SK-N-SH (cell line): ENCODE measurements around the gene ADAMTS19. TPM values are rescaled to one million over a fixed set of nuclear protein-coding genes. Genes with fewer than 3 reads are reported as not detected.

Source experiments
- CTCF ChIA-PET: fragments of 300-600, 350-600 bp; formaldehyde crosslinking; extraction: SDS; loops from one replicate; lab custom pipeline; 2021; lab: Yijun Ruan, JAX
- POLR2A ChIA-PET: fragments of 350-600 bp; sonication (Branson Sonifier 250); formaldehyde crosslinking; extraction: SDS; loops from one replicate; lab custom pipeline; 2020; ENCODE audit warnings: antibody characterized with exemption, inconsistent platforms; lab: Yijun Ruan, JAX
- DNase-seq: peaks from one replicate; pipeline ENCODE4 v3.0.0; 2012
- H2AFZ ChIP-seq: fragments of 200-600 bp; sonication (generic); 2 replicates; pipeline ENCODE4 v1.8.1; 2016; ENCODE audit warnings: antibody characterized with exemption, mild to moderate bottlenecking, low read depth
- H3F3A ChIP-seq: fragments of 200-600 bp; sonication (generic); replicated peaks from 2 replicates; pipeline ENCODE3; 2016; ENCODE audit warnings: antibody characterized with exemption, mild to moderate bottlenecking; ENCODE audit not compliant: insufficient read depth
- H3K27ac ChIP-seq, 2 experiments: fragments of 200-500 bp in 1 of 2; fragments of 200-600 bp in 1 of 2; sonication (Bioruptor generic) in 1 of 2; sonication (generic), shearing (Covaris generic) in 1 of 2; 2 replicates each; pipeline versions ENCODE4 v1.5.1 to v1.6.1; 2014 to 2016; ENCODE audit warnings: low read depth in 2 of 2, inconsistent platforms in 1 of 2, low read length in 1 of 2, mild to moderate bottlenecking in 1 of 2, mixed read lengths in 1 of 2
- H3K27me3 ChIP-seq: fragments of 200-600 bp; sonication (generic), shearing (Covaris generic); 2 replicates; pipeline ENCODE4 v1.6.1; 2016; ENCODE audit warnings: mixed run types; ENCODE audit not compliant: insufficient read depth
- H3K36me3 ChIP-seq, 2 experiments: fragments of 200-500 bp in 1 of 2; fragments of 200-600 bp in 1 of 2; sonication (Bioruptor generic) in 1 of 2; sonication (generic) in 1 of 2; replicated peaks in 1 of 2; 2 replicates each; pipeline versions ENCODE3 to v1.5.1; 2014 to 2016; ENCODE audit warnings: low read length in 1 of 2, mild to moderate bottlenecking in 1 of 2; ENCODE audit not compliant: insufficient read depth in 2 of 2, control insufficient read depth in 1 of 2
- H3K4me1 ChIP-seq, 2 experiments: fragments of 200-500 bp in 1 of 2; fragments of 200-600 bp in 1 of 2; sonication (Bioruptor generic) in 1 of 2; sonication (generic), shearing (Covaris generic) in 1 of 2; 2 replicates each; pipeline versions ENCODE4 v1.5.1 to v1.6.1; 2014 to 2016; ENCODE audit warnings: low read depth in 1 of 2, low read length in 1 of 2, mixed run types in 1 of 2; ENCODE audit not compliant: insufficient read depth in 2 of 2, control insufficient read depth in 1 of 2
- H3K4me2 ChIP-seq: fragments of 200-600 bp; sonication (generic), shearing (Covaris generic); 2 replicates; pipeline ENCODE4 v1.6.1; 2017; ENCODE audit warnings: mixed run types
- H3K4me3 ChIP-seq, 2 experiments: fragments of 200-500 bp in 1 of 2; fragments of 200-600 bp in 1 of 2; sonication (Bioruptor generic) in 1 of 2; sonication (generic), shearing (Covaris generic) in 1 of 2; 2 replicates each; pipeline versions ENCODE4 v1.5.1 to v1.8.1; 2014 to 2016; ENCODE audit warnings: low read depth in 2 of 2, inconsistent platforms in 1 of 2, low read length in 1 of 2, mild to moderate bottlenecking in 1 of 2, mixed read lengths in 1 of 2, moderate library complexity in 1 of 2
- H3K79me2 ChIP-seq: fragments of 200-600 bp; sonication (generic); 2 replicates; pipeline ENCODE4 v1.8.1; 2017; ENCODE audit warnings: mild to moderate bottlenecking; ENCODE audit not compliant: insufficient read depth
- H3K9ac ChIP-seq: fragments of 200-600 bp; sonication (generic); 2 replicates; pipeline ENCODE4 v1.6.1; 2017; ENCODE audit warnings: mixed run types
- H3K9me2 ChIP-seq: fragments of 200-600 bp; sonication (generic); 2 replicates; pipeline ENCODE4 v1.6.1; 2017; ENCODE audit warnings: mixed run types
- H3K9me3 ChIP-seq: fragments of 200-600 bp; sonication (generic); 2 replicates; pipeline ENCODE4 v1.6.1; 2017; ENCODE audit warnings: mixed run types, mild to moderate bottlenecking, moderate library complexity
- H4K20me1 ChIP-seq: fragments of 200-600 bp; sonication (generic); 2 replicates; pipeline ENCODE4 v1.6.1; 2017; ENCODE audit warnings: mild to moderate bottlenecking, mixed run types; ENCODE audit not compliant: insufficient read depth
- CHD2 ChIP-seq: fragments of 150-350 bp; IDR thresholded peaks from 2 replicates; pipeline ENCODE4 v1.6.1; 2018; ENCODE audit warnings: low read length; ENCODE audit not compliant: partially characterized antibody
- ELF1 ChIP-seq: IDR thresholded peaks from 2 replicates; pipeline ENCODE4 v1.4.0; 2012
- EP300 ChIP-seq, 2 experiments: IDR thresholded peaks; 2 replicates each; pipeline versions ENCODE4 v1.4.0 to v1.6.1; 2012; ENCODE audit warnings: borderline replicate concordance in 1 of 2, low read depth in 1 of 2, low read length in 1 of 2
- FOSL2 ChIP-seq: IDR thresholded peaks from 2 replicates; pipeline ENCODE4 v1.4.0; 2012; ENCODE audit warnings: low read depth, mild to moderate bottlenecking, moderate library complexity, borderline replicate concordance
- FOXJ3 ChIP-seq: sonication (generic); formaldehyde crosslinking; IDR thresholded peaks from 2 replicates; pipeline ENCODE4 v1.5.1; 2020; ENCODE audit warnings: mild to moderate bottlenecking, missing genetic modification reagents
- FOXM1 ChIP-seq: IDR thresholded peaks from 2 replicates; pipeline ENCODE4 v1.4.0; 2012; ENCODE audit warnings: low read depth, mild to moderate bottlenecking
- GATA2 ChIP-seq: sonication (generic); formaldehyde crosslinking; IDR thresholded peaks from 2 replicates; pipeline ENCODE4 v1.5.0; 2020; ENCODE audit warnings: mild to moderate bottlenecking, missing genetic modification reagents
- JUND ChIP-seq: IDR thresholded peaks from 2 replicates; pipeline ENCODE4 v1.4.0; 2012
- MXI1 ChIP-seq: IDR thresholded peaks from 2 replicates; pipeline ENCODE4 v1.6.1; 2012; ENCODE audit warnings: mild to moderate bottlenecking, low read depth, low read length, improper control_type of control experiment
- NFIC ChIP-seq: IDR thresholded peaks from 2 replicates; pipeline ENCODE4 v1.4.0; 2012; ENCODE audit warnings: borderline replicate concordance
- RCOR1 ChIP-seq: fragments of 150-350 bp; IDR thresholded peaks from 2 replicates; pipeline ENCODE4 v1.6.1; 2017; ENCODE audit warnings: antibody characterized with exemption, low read length
- RFX5 ChIP-seq: IDR thresholded peaks from 2 replicates; pipeline ENCODE4 v1.6.1; 2012; ENCODE audit warnings: mild to moderate bottlenecking, improper control_type of control experiment, low read length
- RXRA ChIP-seq: IDR thresholded peaks from 2 replicates; pipeline ENCODE4 v1.4.0; 2012; ENCODE audit warnings: low read depth, mild to moderate bottlenecking, borderline replicate concordance
- SIN3A ChIP-seq: IDR thresholded peaks from 2 replicates; pipeline ENCODE4 v1.6.1; 2012; ENCODE audit warnings: low read depth, mild to moderate bottlenecking, low read length, moderate library complexity, borderline replicate concordance
- TAF1 ChIP-seq: IDR thresholded peaks from 2 replicates; pipeline ENCODE4 v1.6.1; 2012; ENCODE audit warnings: low read depth, mild to moderate bottlenecking, low read length, moderate library complexity, borderline replicate concordance
- TCF12 ChIP-seq: IDR thresholded peaks from 2 replicates; pipeline ENCODE4 v1.4.0; 2012
- TEAD4 ChIP-seq: IDR thresholded peaks from 2 replicates; pipeline ENCODE4 v1.4.0; 2012; ENCODE audit warnings: mild to moderate bottlenecking, borderline replicate concordance; ENCODE audit not compliant: insufficient read depth
- YY1 ChIP-seq: IDR thresholded peaks from 2 replicates; pipeline ENCODE4 v1.4.0; 2012; ENCODE audit warnings: low read depth, mild to moderate bottlenecking
- WGBS: methylation state at CpG from one replicate; pipeline ENCODE4 v1.1.6; 2017; ENCODE audit warnings: low lambda C conversion rate; 5-methylcytosine and 5-hydroxymethylcytosine counted together
- polyA plus RNA-seq, 3 experiments: library from polyadenylated mRNA; depleted of rRNA; stranded (reverse); fragments of >200 nt; gene quantifications; 2 replicates each; pipeline ENCODE4 v1.2.3, GENCODE V29; 2012
- TF ChIP-seq, protein P1 (sequence below): IDR thresholded peaks from 2 replicates; pipeline ENCODE4 v1.4.0; 2012; ENCODE audit warnings: low read depth, borderline replicate concordance
- TF ChIP-seq, protein P2 (sequence below): fragments of 200-600 bp; sonication (generic); IDR thresholded peaks from 2 replicates; pipeline ENCODE4 v1.6.1; 2017; ENCODE audit warnings: antibody characterized with exemption, mild to moderate bottlenecking, moderate library complexity
- TF ChIP-seq, protein P3 (sequence below): IDR thresholded peaks from 2 replicates; pipeline ENCODE4; 2012
- TF ChIP-seq, protein P4 (sequence below): fragments of 150-350 bp; IDR thresholded peaks from 2 replicates; pipeline ENCODE4 v1.6.1; 2017; ENCODE audit warnings: antibody characterized with exemption, low read length, low read depth, borderline replicate concordance

Gene ADAMTS19
- polyA plus RNA-seq, 1 of the 3 experiments (the other 2 are of a cell fraction): 0.10 TPM

DNA sequence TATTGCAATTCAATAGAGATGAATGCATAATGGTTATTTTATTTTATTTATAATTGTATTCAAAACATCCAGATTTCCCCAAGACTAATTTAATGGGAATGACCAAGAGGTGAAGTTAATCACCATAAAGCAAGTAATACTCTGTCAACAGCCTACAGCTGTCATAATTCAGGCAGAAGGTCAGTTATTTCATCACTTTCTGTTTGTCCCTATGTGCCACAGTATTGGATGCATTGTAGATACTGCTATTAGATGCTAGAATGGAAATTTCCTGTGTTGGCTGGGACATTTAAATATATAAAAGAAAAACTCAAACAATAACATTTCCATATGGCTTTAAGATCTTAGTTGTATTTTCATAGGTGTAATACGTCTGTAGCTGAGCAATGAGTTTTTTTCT, 231.1 kb downstream of the ADAMTS19 start:
- no peak overlapping the region for H3K9ac ChIP-seq
- CTCF ChIA-PET: interaction anchor here (1.5 kb wide), 1 partner anchor 77 kb away, joined by 4 read pairs; no protein-coding TSS in a partner anchor
- no peak overlapping the region for H2AFZ ChIP-seq
- no peaks in the 10 kb centered on the region for H3K4me1 ChIP-seq
- H3K27ac ChIP-seq: no peak overlapping the region
- DNase-seq: no peak
- H3K9me2 ChIP-seq: no peaks in the 10 kb centered on the region
- H3F3A ChIP-seq: no peaks in the 10 kb centered on the region
- POLR2A ChIA-PET: no interaction called here
- H3K36me3 ChIP-seq: no peaks in the 10 kb centered on the region
- no peaks in the 10 kb centered on the region for H3K9me3 ChIP-seq
- H3K79me2 ChIP-seq: no peaks in the 10 kb centered on the region
- no peaks in the 10 kb centered on the region for H4K20me1 ChIP-seq
- H3K4me2 ChIP-seq: no peak overlapping the region
- TF ChIP-seq JUND (no peak), RFX5 (no peak), TEAD4 (no peak), RCOR1 (no peak), FOSL2 (no peak), CHD2 (no peak), ELF1 (no peak), NFIC (no peak), FOXM1 (no peak), TCF12 (no peak), GATA2 (CRISPR knock-in tag) (no peak), YY1 (no peak), MXI1 (no peak), TAF1 (no peak)
- TF ChIP-seq, protein P1, sequence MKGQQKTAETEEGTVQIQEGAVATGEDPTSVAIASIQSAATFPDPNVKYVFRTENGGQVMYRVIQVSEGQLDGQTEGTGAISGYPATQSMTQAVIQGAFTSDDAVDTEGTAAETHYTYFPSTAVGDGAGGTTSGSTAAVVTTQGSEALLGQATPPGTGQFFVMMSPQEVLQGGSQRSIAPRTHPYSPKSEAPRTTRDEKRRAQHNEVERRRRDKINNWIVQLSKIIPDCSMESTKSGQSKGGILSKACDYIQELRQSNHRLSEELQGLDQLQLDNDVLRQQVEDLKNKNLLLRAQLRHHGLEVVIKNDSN: no peak
- TF ChIP-seq, protein P2, sequence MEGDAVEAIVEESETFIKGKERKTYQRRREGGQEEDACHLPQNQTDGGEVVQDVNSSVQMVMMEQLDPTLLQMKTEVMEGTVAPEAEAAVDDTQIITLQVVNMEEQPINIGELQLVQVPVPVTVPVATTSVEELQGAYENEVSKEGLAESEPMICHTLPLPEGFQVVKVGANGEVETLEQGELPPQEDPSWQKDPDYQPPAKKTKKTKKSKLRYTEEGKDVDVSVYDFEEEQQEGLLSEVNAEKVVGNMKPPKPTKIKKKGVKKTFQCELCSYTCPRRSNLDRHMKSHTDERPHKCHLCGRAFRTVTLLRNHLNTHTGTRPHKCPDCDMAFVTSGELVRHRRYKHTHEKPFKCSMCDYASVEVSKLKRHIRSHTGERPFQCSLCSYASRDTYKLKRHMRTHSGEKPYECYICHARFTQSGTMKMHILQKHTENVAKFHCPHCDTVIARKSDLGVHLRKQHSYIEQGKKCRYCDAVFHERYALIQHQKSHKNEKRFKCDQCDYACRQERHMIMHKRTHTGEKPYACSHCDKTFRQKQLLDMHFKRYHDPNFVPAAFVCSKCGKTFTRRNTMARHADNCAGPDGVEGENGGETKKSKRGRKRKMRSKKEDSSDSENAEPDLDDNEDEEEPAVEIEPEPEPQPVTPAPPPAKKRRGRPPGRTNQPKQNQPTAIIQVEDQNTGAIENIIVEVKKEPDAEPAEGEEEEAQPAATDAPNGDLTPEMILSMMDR: no peak
- H3K27me3 ChIP-seq: no peaks in the 10 kb centered on the region; the same call in 1 of the 2 replicates
- no peak overlapping the region for H3K4me3 ChIP-seq
- WGBS: 2% methylated on average over 1 of the region's 1 CpG

DNA sequence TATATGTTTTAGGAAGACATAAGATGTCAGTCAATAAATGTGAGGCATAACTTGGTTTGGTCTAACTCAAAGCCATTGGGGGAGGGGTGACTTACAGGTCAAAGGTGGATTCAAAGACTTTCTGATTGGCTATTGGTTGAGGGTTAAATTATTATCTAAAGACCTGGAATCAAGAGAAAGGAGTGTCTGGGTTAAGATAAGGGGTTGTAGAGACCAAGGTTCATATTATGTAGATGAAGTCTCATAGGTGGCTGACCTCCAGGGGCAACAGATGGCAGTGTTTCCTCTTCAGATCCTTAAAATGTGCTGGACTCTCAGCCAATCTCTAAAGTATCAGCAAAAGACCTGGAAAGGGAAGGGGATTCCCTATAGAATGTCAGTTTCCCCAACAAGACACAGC, 236.5 kb downstream of the ADAMTS19 start:
- POLR2A ChIA-PET: no interaction called here
- H4K20me1 ChIP-seq: no peaks in the 10 kb centered on the region
- H3K36me3 ChIP-seq: no peaks in the 10 kb centered on the region
- TF ChIP-seq JUND (no peak), TEAD4 (no peak), RXRA (no peak), EP300 (IDR thresholded peaks at IDR 0.05; ENCODE audit: borderline replicate concordance in 1 of 2, low read depth in 1 of 2, low read length in 1 of 2) (no peak), SIN3A (no peak), CHD2 (no peak), FOXJ3 (CRISPR knock-in tag) (no peak), NFIC (no peak)
- TF ChIP-seq, protein P3, sequence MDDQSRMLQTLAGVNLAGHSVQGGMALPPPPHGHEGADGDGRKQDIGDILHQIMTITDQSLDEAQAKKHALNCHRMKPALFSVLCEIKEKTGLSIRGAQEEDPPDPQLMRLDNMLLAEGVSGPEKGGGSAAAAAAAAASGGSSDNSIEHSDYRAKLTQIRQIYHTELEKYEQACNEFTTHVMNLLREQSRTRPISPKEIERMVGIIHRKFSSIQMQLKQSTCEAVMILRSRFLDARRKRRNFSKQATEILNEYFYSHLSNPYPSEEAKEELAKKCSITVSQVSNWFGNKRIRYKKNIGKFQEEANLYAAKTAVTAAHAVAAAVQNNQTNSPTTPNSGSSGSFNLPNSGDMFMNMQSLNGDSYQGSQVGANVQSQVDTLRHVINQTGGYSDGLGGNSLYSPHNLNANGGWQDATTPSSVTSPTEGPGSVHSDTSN: no peak
- TF ChIP-seq, protein P4, sequence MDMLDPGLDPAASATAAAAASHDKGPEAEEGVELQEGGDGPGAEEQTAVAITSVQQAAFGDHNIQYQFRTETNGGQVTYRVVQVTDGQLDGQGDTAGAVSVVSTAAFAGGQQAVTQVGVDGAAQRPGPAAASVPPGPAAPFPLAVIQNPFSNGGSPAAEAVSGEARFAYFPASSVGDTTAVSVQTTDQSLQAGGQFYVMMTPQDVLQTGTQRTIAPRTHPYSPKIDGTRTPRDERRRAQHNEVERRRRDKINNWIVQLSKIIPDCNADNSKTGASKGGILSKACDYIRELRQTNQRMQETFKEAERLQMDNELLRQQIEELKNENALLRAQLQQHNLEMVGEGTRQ: no peak
- TF ChIP-seq, protein P2: no peak
- TF ChIP-seq, all 33 proteins: peak for 0
- no peaks in the 10 kb centered on the region for H3K9me3 ChIP-seq
- H3K4me3 ChIP-seq: no peak overlapping the region
- H2AFZ ChIP-seq: no peak overlapping the region
- CTCF ChIA-PET: interaction anchor here (1.6 to 2.8 kb wide), 2 partner anchors 32 to 72 kb away, joined by 6 read pairs; no protein-coding TSS in a partner anchor
- no peaks in the 10 kb centered on the region; the same call in 1 of the 2 replicates for H3K27me3 ChIP-seq
- H3K4me2 ChIP-seq: no peak overlapping the region
- no peak overlapping the region for H3K9ac ChIP-seq
- H3K27ac ChIP-seq: no peak overlapping the region
- H3K4me1 ChIP-seq: no peaks in the 10 kb centered on the region
- H3K9me2 ChIP-seq: no peaks in the 10 kb centered on the region
- DNase-seq: no peak
- H3K79me2 ChIP-seq: no peaks in the 10 kb centered on the region
- H3F3A ChIP-seq: no peaks in the 10 kb centered on the region
